ENCODE measurements around the gene OPA3. TPM values are rescaled to one million over a fixed set of nuclear protein-coding genes. Genes with fewer than 3 reads are reported as not detected.

OPA3 gene
- total and polyA plus RNA-seq, 2 experiments from 2014 or later, result 11.5 to 14.5 TPM

DNA sequence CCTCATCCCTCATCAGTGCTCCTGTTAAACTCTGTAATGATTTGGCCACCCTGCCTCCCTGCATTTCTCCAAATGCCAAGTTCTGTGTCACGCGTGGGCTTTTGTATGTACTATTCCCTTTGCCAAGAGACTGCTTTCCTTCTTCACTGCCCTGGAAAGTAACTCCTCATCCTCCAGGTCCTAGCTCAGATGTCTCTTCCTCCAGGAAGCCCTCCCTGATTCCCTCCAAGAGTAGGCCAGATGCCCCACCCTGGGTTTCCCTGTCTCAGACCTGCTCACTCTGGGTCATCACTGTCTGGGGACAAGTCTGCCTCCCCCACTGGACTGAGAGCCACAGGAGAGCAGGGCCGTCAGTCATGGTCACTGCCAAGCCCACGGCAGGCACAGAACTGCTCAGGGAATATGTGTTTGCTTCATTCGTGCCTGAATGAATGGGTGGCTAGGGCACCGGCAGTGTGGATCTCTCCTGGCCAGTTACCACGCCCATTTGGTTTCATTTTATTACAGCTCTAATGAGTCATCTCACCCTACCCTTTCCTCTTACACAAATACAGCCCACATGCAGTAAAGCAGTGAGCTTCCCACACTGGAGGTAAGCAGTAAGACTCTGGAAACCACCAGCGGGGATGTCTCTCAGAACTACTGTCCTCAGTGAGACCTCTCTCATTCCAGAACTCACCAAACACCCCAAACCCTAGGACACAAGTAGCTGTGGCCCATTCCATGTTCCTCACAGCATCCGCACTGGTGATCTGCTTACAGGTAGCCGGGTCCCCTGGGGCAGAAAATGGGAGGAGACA, 29.5 kb upstream of the OPA3 start:
- Histone ChIP-seq H3F3A (replicated peaks; ENCODE audit: low read depth) (0 out of 2 replicates have a peak, but pooled peaks cover 4% of the 10 kb centered on the region), H3K27me3 (ENCODE audit: insufficient read depth) (no peaks in the 10 kb centered on the region), H2AFZ (no peak overlapping the region), H3K27ac (ENCODE audit: low read depth) (no peak overlapping the region), H3K4me3 (no peak overlapping the region), H3K9me2 (ENCODE audit: insufficient read depth) (no peaks in the 10 kb centered on the region), H3K4me1 (ENCODE audit: insufficient read depth) (peaks cover 5% of the 10 kb centered on the region; the same call in 1 of the 2 replicates), H3K36me3 (ENCODE audit: insufficient read depth) (no peaks in the 10 kb centered on the region), H3K4me2 (no peak overlapping the region), H3K79me2 (replicated peaks; ENCODE audit: insufficient read depth) (no peaks in the 10 kb centered on the region), H4K20me1 (replicated peaks; ENCODE audit: insufficient read depth) (no peaks in the 10 kb centered on the region)
- Mint-ChIP-seq H3K27ac (no peak overlapping the region), H3K4me1 (peaks cover 11% of the 10 kb centered on the region), H3K9me3 (peaks cover under 1% of the 10 kb centered on the region; the same call in 1 of the 3 replicates), H3K27me3 (ENCODE audit: insufficient read depth, low read depth, poor library complexity) (peaks cover 11% of the 10 kb centered on the region), H3K36me3 (ENCODE audit: low read depth) (peaks cover 37% of the 10 kb centered on the region), H3K4me3 (peak overlapping the region; percentile 42)
- TF ChIP-seq NANOG (IDR thresholded peaks at IDR 0.05; ENCODE audit: borderline replicate concordance), result no peak
- TF ChIP-seq, protein P1, sequence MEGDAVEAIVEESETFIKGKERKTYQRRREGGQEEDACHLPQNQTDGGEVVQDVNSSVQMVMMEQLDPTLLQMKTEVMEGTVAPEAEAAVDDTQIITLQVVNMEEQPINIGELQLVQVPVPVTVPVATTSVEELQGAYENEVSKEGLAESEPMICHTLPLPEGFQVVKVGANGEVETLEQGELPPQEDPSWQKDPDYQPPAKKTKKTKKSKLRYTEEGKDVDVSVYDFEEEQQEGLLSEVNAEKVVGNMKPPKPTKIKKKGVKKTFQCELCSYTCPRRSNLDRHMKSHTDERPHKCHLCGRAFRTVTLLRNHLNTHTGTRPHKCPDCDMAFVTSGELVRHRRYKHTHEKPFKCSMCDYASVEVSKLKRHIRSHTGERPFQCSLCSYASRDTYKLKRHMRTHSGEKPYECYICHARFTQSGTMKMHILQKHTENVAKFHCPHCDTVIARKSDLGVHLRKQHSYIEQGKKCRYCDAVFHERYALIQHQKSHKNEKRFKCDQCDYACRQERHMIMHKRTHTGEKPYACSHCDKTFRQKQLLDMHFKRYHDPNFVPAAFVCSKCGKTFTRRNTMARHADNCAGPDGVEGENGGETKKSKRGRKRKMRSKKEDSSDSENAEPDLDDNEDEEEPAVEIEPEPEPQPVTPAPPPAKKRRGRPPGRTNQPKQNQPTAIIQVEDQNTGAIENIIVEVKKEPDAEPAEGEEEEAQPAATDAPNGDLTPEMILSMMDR (conservative IDR thresholded peaks at IDR 0.05; ENCODE audit: low read depth in 2 of 2), result no peak
- TF ChIP-seq, protein P2, sequence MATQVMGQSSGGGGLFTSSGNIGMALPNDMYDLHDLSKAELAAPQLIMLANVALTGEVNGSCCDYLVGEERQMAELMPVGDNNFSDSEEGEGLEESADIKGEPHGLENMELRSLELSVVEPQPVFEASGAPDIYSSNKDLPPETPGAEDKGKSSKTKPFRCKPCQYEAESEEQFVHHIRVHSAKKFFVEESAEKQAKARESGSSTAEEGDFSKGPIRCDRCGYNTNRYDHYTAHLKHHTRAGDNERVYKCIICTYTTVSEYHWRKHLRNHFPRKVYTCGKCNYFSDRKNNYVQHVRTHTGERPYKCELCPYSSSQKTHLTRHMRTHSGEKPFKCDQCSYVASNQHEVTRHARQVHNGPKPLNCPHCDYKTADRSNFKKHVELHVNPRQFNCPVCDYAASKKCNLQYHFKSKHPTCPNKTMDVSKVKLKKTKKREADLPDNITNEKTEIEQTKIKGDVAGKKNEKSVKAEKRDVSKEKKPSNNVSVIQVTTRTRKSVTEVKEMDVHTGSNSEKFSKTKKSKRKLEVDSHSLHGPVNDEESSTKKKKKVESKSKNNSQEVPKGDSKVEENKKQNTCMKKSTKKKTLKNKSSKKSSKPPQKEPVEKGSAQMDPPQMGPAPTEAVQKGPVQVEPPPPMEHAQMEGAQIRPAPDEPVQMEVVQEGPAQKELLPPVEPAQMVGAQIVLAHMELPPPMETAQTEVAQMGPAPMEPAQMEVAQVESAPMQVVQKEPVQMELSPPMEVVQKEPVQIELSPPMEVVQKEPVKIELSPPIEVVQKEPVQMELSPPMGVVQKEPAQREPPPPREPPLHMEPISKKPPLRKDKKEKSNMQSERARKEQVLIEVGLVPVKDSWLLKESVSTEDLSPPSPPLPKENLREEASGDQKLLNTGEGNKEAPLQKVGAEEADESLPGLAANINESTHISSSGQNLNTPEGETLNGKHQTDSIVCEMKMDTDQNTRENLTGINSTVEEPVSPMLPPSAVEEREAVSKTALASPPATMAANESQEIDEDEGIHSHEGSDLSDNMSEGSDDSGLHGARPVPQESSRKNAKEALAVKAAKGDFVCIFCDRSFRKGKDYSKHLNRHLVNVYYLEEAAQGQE (IDR thresholded peaks at IDR 0.05; ENCODE audit: unreplicated experiment), result no peak
- DNase-seq (ENCODE audit: low spot score) (no peak), ATAC-seq (no peak)

DNA sequence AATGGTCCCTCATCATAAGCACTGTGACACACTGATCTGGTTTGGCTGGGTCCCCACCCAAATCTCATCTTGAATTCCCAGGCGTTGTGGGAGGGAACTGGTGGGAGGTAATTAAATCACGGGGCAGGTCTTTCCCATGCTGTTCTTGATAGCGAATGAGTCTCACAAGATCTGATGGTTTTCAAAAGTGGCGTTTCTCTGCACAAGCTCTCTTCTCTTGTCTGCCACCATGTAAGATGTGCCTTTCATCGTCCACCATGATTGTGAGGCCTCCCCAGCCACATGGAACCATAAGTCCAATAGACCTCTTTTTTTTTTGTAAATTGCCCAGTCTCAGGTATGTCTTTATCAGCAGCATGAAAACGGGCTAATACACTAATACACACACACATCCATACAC, 24.3 kb upstream of the OPA3 start:
- H3K9me2 ChIP-seq (ENCODE audit: insufficient read depth), result no peaks in the 10 kb centered on the region
- no peaks in the 10 kb centered on the region for H3K36me3 ChIP-seq (ENCODE audit: insufficient read depth)
- DNase-seq (ENCODE audit: low spot score), result no peak
- peaks cover 31% of the 10 kb centered on the region for H3K36me3 Mint-ChIP-seq (ENCODE audit: low read depth)
- no peak for ATAC-seq
- no peak overlapping the region for H2AFZ ChIP-seq
- no peak overlapping the region for H3K27ac Mint-ChIP-seq
- peaks cover 2% of the 10 kb centered on the region; the same call in 1 of the 3 replicates for H3K9me3 Mint-ChIP-seq
- H3K4me3 ChIP-seq, result no peak overlapping the region
- H3K4me1 ChIP-seq (ENCODE audit: insufficient read depth), result peaks cover 3% of the 10 kb centered on the region; the same call in 1 of the 2 replicates
- H4K20me1 ChIP-seq (replicated peaks; ENCODE audit: insufficient read depth), result no peaks in the 10 kb centered on the region
- peaks cover 7% of the 10 kb centered on the region for H3K27me3 Mint-ChIP-seq (ENCODE audit: insufficient read depth, low read depth, poor library complexity)
- H3K4me2 ChIP-seq, result no peak overlapping the region
- H3K4me3 Mint-ChIP-seq, result no peak overlapping the region; the same call in 2 of the 3 replicates
- H3K27me3 ChIP-seq (ENCODE audit: insufficient read depth), result peaks cover 21% of the 10 kb centered on the region; the same call in 1 of the 2 replicates
- no peak overlapping the region for H3K27ac ChIP-seq (ENCODE audit: low read depth)
- H3K4me1 Mint-ChIP-seq, result 0 out of 3 replicates have a peak, but pooled peaks cover 2% of the 10 kb centered on the region
- no peaks in the 10 kb centered on the region for H3F3A ChIP-seq (replicated peaks; ENCODE audit: low read depth)
- no peaks in the 10 kb centered on the region for H3K79me2 ChIP-seq (replicated peaks; ENCODE audit: insufficient read depth)
- TF ChIP-seq EZH2phosphoT487 (IDR thresholded peaks at IDR 0.05; ENCODE audit: unreplicated experiment), result no peak
- no peak for TF ChIP-seq POLR2AphosphoS5 (IDR thresholded peaks at IDR 0.05; ENCODE audit: low read depth)
- no peak for TF ChIP-seq NANOG (IDR thresholded peaks at IDR 0.05; ENCODE audit: borderline replicate concordance)
- TF ChIP-seq CREB1 (CRISPR knock-in tag; IDR thresholded peaks at IDR 0.05; ENCODE audit: low read depth), result no peak
- TF ChIP-seq, protein P1 (conservative IDR thresholded peaks at IDR 0.05; ENCODE audit: low read depth in 2 of 2), result no peak
- TF ChIP-seq EZH2 (IDR thresholded peaks at IDR 0.05; ENCODE audit: low read depth, unreplicated experiment), result no peak
- TF ChIP-seq ZNF114 (CRISPR knock-in tag; IDR thresholded peaks at IDR 0.05), result no peak
- no peak for TF ChIP-seq ZNF331 (CRISPR knock-in tag; IDR thresholded peaks at IDR 0.05; ENCODE audit: low read depth)
- TF ChIP-seq STAT1 (IDR thresholded peaks at IDR 0.05; ENCODE audit: unreplicated experiment), result no peak

Measured in GM23338 (cell line).